ENCODE results near the gene FILIP1L.

Gene FILIP1L

DNA sequence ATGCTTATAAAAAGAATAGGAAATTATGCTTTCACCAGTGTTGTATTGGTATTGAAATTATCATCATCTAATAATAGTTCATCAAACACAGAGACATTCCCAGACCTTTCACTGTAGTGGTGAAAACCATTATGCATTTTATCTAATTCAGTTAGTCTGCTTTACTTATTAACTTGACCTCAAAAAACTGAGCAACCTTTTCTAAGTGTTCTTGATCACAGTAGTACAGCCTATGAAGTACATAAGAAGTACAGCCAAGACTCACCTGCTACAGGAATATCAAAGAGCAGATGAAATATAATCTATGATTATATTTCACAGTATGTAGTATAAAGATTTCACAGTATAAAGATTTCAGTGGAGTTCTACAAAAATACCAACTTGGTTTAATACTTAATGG lies 75.2 kb downstream of the FILIP1L start:
- DNase-seq, result no peak

GRCh38 chr3:100033903-100034471 lies 80.3 kb downstream of the FILIP1L start:
- no peak for DNase-seq

- DNase-seq, result no peak
Measured at GRCh38 chr3:100033184-100033583, 81.1 kb downstream of the FILIP1L start.

GRCh38 chr3:100032243-100032642 lies 82.1 kb downstream of the FILIP1L start:
- DNase-seq, result no peak

DNA sequence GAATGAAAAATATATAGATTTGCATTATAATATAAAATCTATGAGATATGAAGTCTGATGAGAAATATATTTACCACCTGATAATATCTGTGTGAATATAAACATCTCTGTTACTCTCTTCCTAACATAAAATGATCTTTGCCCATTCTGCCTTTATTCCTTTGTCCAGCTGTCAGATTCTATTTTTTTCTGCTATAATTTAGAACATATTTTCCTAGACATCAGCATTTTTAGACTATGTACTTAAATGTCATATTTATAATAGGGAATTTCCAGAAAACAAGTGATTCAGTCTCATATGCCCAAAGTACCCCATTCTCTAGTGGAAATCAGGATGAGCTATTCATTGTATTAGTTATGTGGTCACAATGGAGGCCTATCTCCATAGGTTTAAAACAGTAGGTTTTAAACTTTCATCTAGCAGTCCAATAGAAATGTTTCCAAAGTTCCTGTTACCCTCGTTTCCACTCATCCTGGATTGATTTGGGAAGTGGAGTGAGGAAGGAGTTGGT lies 83.3 kb downstream of the FILIP1L start:
- DNase-seq, result no peak

DNA sequence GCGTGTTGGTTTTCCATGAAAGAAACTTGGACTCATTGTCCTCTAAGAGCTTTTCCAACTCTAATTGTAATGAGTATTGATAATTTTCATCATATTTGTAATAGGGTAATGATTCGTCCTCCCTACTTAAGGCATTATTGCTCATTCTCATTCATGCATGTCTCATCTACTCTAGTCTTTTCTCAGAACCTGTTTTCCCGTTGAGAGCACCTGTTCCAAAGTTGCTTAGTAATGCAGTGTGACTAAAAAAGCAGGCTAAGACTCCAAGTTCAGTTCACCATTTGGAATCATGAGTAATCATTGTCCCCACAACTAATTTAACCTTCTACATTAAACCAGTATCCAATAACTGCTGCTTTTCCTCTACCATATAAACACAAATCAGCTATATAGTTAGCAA lies 84.0 kb downstream of the FILIP1L start:
- DNase-seq, result no peak

DNA sequence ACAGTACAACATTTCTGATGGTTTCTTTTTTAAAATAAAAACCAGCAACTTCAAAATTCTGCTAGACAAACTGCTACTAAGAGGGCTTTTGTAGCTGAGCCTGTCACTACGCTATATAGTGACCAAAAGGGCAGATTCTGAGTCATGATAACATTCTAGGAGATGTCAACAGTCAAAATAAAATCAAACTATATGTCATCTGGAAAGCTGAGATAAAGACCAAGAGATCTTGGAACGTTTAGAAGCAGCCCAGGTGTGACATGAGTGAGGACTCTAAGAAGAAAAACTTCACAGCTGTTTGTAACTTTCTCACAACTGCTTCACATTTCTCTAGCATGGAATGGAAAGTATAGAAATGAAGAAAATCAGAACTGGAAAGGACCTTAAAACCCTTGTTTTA lies 84.6 kb downstream of the FILIP1L start:
- no peak for DNase-seq

GRCh38 chr3:100029052-100029451 lies 85.2 kb downstream of the FILIP1L start:
- DNase-seq, result no peak

GRCh38 chr3:100027321-100027720 lies 87.0 kb downstream of the FILIP1L start:
- no peak for DNase-seq

GRCh38 chr3:100024520-100025303 lies 89.6 kb downstream of the FILIP1L start:
- DNase-seq, result no peak

GRCh38 chr3:100023595-100023994 lies 90.7 kb downstream of the FILIP1L start:
- no peak for DNase-seq

- DNase-seq, result no peak
Measured at GRCh38 chr3:100023150-100023549, 91.2 kb downstream of the FILIP1L start.

DNA sequence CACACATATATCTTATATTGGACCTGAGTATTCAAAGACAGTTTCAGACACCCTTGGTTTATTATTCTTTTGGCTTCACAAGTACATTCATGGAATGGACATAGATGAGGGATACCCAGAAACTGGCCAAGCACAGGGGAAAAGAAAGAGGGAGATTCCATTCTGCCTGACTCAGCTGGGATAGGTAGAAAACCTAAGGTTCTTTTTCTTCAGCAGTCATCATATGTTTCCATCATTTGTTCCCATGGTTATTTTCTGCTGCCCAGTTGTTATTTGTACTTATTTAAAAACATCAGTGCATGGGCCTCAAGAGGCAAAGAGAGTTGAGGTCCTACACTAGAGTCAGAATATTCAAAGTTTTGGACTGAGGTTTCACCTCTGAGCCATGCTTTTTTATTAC lies 91.8 kb downstream of the FILIP1L start:
- DNase-seq, result no peak

- DNase-seq, result no peak
Measured at GRCh38 chr3:100020876-100021644, 93.2 kb downstream of the FILIP1L start.

DNA sequence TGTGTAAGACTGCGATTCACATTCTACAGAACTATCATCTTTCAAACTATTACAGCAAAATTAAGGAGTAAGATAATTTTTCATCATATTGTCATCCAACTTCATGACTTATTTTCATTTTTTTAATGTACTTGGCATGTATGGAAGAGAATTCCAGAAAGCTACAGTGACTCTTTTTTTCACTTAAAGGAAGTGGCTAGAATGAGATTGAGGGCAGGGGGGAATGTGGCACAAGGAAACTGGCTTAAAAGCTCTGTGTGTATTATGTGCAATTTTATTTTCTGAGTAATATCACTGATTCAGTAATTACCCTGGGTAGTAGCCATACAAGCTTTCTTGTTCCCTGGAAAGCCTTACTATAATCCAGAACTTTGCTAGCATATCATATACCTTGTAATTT lies 94.6 kb downstream of the FILIP1L start:
- DNase-seq, result no peak

- DNase-seq, result no peak
Measured at GRCh38 chr3:100018806-100019205, 95.5 kb downstream of the FILIP1L start.

DNA sequence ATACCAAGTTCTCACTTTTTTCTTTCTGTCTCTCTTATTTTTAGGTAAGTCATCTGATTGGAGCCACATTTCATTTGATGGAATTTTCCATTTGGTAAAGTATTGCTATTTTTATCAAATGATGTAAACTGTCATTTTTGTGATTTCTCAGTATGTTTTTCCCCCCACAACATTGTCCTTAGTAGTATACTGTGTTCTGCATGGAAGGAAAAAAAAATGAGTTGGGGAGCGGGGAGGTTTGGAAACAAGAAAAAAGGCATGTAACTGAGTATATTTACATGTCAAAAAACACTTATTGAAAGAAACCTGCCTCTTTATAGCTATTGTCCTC lies 104.2 kb downstream of the FILIP1L start:
- no peak for DNase-seq

DNA sequence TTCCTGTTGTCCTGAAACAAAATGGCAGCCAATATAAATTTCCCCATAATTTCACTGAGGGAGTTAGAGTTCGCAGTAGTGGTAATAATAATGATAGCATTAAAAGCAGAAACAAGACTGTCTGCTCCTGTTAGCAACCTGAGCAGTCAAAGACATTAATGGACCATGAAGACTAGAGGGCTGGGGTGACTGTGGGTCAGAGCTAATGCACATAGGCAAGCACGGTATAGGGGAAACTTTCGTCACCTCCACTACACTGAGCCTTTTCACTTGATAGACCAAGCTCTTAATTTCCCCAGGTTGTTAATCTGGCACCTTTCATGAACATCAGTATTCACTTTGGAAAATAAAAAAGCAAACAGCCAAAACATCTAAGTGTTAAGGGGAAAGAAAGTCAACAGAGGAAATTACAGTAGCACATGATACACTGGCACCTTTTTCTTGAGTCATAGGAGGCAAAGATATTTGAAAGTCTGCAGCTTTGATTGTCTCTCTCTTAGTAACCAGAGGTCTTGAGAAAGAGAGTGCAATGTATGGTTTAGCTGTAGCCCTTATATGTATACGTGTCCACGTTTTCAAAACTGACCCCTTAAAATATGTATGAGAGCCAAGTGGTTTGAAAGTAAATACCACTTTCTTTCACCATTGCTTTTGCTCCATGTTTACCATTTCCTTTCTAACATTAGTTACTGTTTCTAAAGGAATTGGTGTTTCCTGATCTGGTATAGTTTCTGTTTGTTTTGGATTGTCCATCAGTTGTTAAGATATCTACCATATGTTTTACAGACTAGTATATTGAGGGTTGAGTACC lies 104.8 kb downstream of the FILIP1L start:
- no peak for DNase-seq

GRCh38 chr3:100008081-100008698 lies 106.1 kb downstream of the FILIP1L start:
- DNase-seq, result no peak

DNA sequence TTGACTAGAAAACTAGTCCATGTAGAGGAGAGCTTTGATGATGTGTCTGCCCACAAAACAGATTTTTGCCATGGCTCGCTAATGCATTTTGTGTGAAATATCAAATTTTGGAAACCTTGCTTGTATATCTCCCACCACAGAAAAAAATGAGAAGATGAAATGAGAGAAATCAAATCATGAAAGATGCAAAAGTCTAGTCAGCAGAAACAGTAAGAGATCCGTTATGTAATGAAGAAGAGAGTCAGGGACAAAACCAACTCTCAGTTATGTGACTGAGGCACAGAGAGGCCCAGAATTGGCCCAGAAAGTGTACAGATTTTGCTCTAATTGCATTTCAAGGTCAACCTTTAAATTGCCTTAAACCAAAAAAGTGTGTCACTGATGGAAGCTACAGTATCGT lies 107.0 kb downstream of the FILIP1L start:
- no peak for DNase-seq

GRCh38 chr3:100006570-100007271 lies 107.6 kb downstream of the FILIP1L start:
- DNase-seq, result no peak
